Mesendoderm (in vitro differentiated cells): ENCODE data around the gene TEPSIN.

Experiments used
- DNase-seq: peaks from one replicate; pipeline ENCODE4 v3.0.0; 2013
- H2AK5ac ChIP-seq: 2 replicates; pipeline ENCODE4 v1.6.1; 2013; ENCODE audit warnings: low read length, inconsistent platforms
- H2BK120ac ChIP-seq: 2 replicates; pipeline ENCODE4 v1.6.1; 2013; ENCODE audit warnings: low read depth, mild to moderate bottlenecking, low read length, moderate library complexity, mixed read lengths
- H2BK15ac ChIP-seq: replicated peaks from 2 replicates; pipeline ENCODE4 v1.6.1; 2013; ENCODE audit warnings: low read depth, mild to moderate bottlenecking, moderate library complexity
- H2BK5ac ChIP-seq: 2 replicates; pipeline ENCODE4 v1.6.1; 2013; ENCODE audit warnings: low read length, inconsistent platforms
- H3K18ac ChIP-seq: 2 replicates; pipeline ENCODE4 v1.6.1; 2013; ENCODE audit warnings: mild to moderate bottlenecking, low read length, mixed read lengths
- H3K23ac ChIP-seq: one replicate; pipeline ENCODE4 v1.6.1; 2013; ENCODE audit warnings: low read length
- H3K27ac ChIP-seq: 2 replicates; pipeline ENCODE4 v1.5.1; 2013; ENCODE audit warnings: low read depth, mild to moderate bottlenecking, inconsistent platforms, low read length, moderate library complexity
- H3K27me3 ChIP-seq: 2 replicates; pipeline ENCODE4 v1.6.1; 2013; ENCODE audit warnings: low read length, control low read depth, mild to moderate bottlenecking, inconsistent platforms; ENCODE audit not compliant: insufficient read depth, poor library complexity
- H3K36me3 ChIP-seq: 2 replicates; pipeline ENCODE4 v1.6.1; 2013; ENCODE audit warnings: low read length, inconsistent platforms; ENCODE audit not compliant: control insufficient read depth, insufficient read depth
- H3K4ac ChIP-seq: one replicate; pipeline ENCODE4 v1.6.1; 2013; ENCODE audit warnings: low read depth, mild to moderate bottlenecking, low read length, moderate library complexity
- H3K4me1 ChIP-seq: 2 replicates; pipeline ENCODE4 v1.6.1; 2013; ENCODE audit warnings: low read depth, low read length, inconsistent platforms; ENCODE audit not compliant: control insufficient read depth
- H3K4me2 ChIP-seq: 2 replicates; pipeline ENCODE4 v1.6.1; 2013; ENCODE audit warnings: low read length
- H3K4me3 ChIP-seq: 2 replicates; pipeline ENCODE4 v1.5.1; 2013; ENCODE audit warnings: mild to moderate bottlenecking, low read length
- H3K56ac ChIP-seq: one replicate; pipeline ENCODE4 v1.6.1; 2013; ENCODE audit warnings: low read length
- H3K79me1 ChIP-seq: 2 replicates; pipeline ENCODE4 v1.6.1; 2013; ENCODE audit warnings: low read length, inconsistent platforms
- H3K79me2 ChIP-seq: 2 replicates; pipeline ENCODE4 v1.6.1; 2013; ENCODE audit warnings: mild to moderate bottlenecking, low read length; ENCODE audit not compliant: control insufficient read depth, insufficient read depth
- H3K9ac ChIP-seq: 2 replicates; pipeline ENCODE4 v1.6.1; 2013; ENCODE audit warnings: low read length, inconsistent platforms
- H4K5ac ChIP-seq: one replicate; pipeline ENCODE4 v1.6.1; 2013; ENCODE audit warnings: low read length
- H4K8ac ChIP-seq: one replicate; pipeline ENCODE4 v1.6.1; 2013; ENCODE audit warnings: low read depth, mild to moderate bottlenecking, control low read depth, low read length, moderate library complexity
- WGBS: extraction: QIAGEN DNeasy Blood & Tissue Kit; methylation state at CpG from one replicate; pipeline ENCODE4 v1.1.7; 2013; ENCODE audit warnings: low lambda C conversion rate, missing lambda C conversion rate; ENCODE audit not compliant: insufficient coverage; ENCODE audit errors: extremely low coverage; 5-methylcytosine and 5-hydroxymethylcytosine counted together

Gene TEPSIN

GRCh38 chr17:81234940-81235821, 3.7 kb downstream of the TEPSIN start:
- H3K4me3 ChIP-seq = no peak overlapping the region
- H3K56ac ChIP-seq = no peak overlapping the region
- no peak overlapping the region for H2BK15ac ChIP-seq
- no peak overlapping the region for H4K8ac ChIP-seq
- H3K79me2 ChIP-seq = peaks cover 9% of the 10 kb centered on the region
- no peak overlapping the region for H2BK120ac ChIP-seq
- H3K4ac ChIP-seq = no peak overlapping the region
- peaks cover 8% of the 10 kb centered on the region for H3K79me1 ChIP-seq
- H4K5ac ChIP-seq = no peak overlapping the region
- no peak overlapping the region for H3K4me2 ChIP-seq
- no peak for DNase-seq
- WGBS = no CpG with 5 or more reads among the region's 26 CpGs
- no peak overlapping the region for H3K23ac ChIP-seq
- H3K36me3 ChIP-seq = peaks cover 1% of the 10 kb centered on the region
- H2AK5ac ChIP-seq = no peak overlapping the region
- no peak overlapping the region for H3K9ac ChIP-seq
- H3K4me1 ChIP-seq = peaks cover 3% of the 10 kb centered on the region
- no peak overlapping the region for H3K18ac ChIP-seq
- no peak overlapping the region for H3K27ac ChIP-seq
- no peaks in the 10 kb centered on the region for H3K27me3 ChIP-seq
- no peak overlapping the region for H2BK5ac ChIP-seq

- Histone ChIP-seq H3K27me3 (no peaks in the 10 kb centered on the region), H2BK5ac (no peak overlapping the region), H3K27ac (no peak overlapping the region), H3K79me1 (peaks cover 2% of the 10 kb centered on the region), H3K36me3 (peaks cover 3% of the 10 kb centered on the region), H4K5ac (no peak overlapping the region), H3K4ac (no peak overlapping the region), H3K4me3 (no peak overlapping the region), H3K56ac (no peak overlapping the region), H3K4me1 (peaks cover 2% of the 10 kb centered on the region), H3K79me2 (peaks cover 2% of the 10 kb centered on the region), H4K8ac (no peak overlapping the region), H2BK15ac (no peak overlapping the region), H3K23ac (no peak overlapping the region), H2AK5ac (no peak overlapping the region), H3K4me2 (no peak overlapping the region), H3K9ac (no peak overlapping the region), H3K18ac (no peak overlapping the region), H2BK120ac (no peak overlapping the region)
- DNase-seq = no peak
- no CpG with 5 or more reads among the region's 13 CpGs for WGBS
These were observed 4.4 kb downstream of the TEPSIN start for GRCh38 chr17:81234506-81234855.

DNA sequence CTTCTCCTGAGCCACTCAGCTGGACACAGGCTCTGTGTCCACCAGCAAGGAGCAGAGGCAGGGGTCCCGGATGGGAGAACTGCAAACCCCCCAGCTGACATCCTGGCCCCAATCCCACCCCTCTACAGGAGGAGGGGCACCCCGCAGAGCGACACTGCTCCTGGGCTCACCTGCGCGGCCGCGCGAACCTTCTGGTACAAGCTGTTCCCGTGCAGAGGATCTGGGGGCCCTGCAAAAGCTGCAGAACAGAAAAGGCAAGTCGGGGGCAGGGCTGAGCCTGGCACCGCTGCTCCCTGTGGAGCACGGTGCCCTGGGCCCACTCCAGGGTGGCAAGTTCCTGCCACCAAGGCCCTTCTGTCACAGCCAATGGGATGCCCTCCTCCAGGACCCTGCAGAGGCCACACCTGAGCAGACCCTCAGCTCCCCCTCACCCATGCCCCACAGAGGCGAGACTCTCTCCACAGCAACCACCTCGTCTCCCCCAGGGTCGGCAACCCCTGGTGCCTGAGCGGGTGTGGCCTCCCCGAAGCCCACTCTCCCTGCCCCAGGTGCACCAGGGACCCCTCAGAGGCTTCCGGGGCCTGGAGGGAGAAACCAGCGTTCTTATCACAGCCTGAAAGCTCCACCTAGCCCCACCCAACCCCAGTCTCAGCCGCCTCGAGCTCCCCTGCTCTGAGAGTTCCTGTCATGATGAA, 4.9 kb downstream of the TEPSIN start:
- H3K23ac ChIP-seq = no peak overlapping the region
- no peak overlapping the region for H3K4me3 ChIP-seq
- DNase-seq = no peak
- H2BK120ac ChIP-seq = no peak overlapping the region
- no peak overlapping the region for H2AK5ac ChIP-seq
- peaks cover 2% of the 10 kb centered on the region for H3K79me1 ChIP-seq
- no peak overlapping the region for H3K56ac ChIP-seq
- H4K5ac ChIP-seq = no peak overlapping the region
- no peak overlapping the region for H3K4me2 ChIP-seq
- H3K27me3 ChIP-seq = no peaks in the 10 kb centered on the region
- H3K18ac ChIP-seq = no peak overlapping the region
- H3K4me1 ChIP-seq = peaks cover 2% of the 10 kb centered on the region
- no peak overlapping the region for H3K27ac ChIP-seq
- no peak overlapping the region for H3K4ac ChIP-seq
- no peak overlapping the region for H2BK5ac ChIP-seq
- WGBS = no CpG with 5 or more reads among the region's 21 CpGs
- H4K8ac ChIP-seq = no peak overlapping the region
- peaks cover 3% of the 10 kb centered on the region for H3K36me3 ChIP-seq
- no peak overlapping the region for H3K9ac ChIP-seq
- H2BK15ac ChIP-seq = no peak overlapping the region
- peaks cover 2% of the 10 kb centered on the region for H3K79me2 ChIP-seq

DNA sequence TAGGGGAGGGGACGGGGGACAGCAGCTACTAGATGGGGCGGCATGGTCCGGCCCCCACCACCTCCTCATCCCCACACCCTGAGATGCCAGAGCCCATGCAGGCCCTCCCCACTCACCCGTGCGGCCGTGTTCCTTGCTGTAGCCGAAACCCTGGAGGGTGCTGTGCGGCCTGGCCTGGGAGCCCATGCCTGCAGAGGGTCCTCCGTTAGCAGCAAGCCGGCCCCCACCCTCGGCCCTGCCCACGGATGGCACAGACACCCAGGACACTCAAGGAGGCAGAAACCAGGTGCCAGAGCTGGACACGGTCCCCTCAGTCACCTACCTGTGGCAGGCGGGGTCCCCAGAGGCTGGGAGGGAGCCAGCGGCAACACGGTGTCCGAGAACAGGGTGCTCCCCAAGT, 5.5 kb downstream of the TEPSIN start:
- no peak overlapping the region for H3K4ac ChIP-seq
- no peak overlapping the region for H3K4me3 ChIP-seq
- no peak overlapping the region for H3K56ac ChIP-seq
- DNase-seq = no peak
- H3K4me2 ChIP-seq = no peak overlapping the region
- no peaks in the 10 kb centered on the region for H3K27me3 ChIP-seq
- H3K79me1 ChIP-seq = peaks cover 2% of the 10 kb centered on the region
- H4K5ac ChIP-seq = no peak overlapping the region
- no peak overlapping the region for H3K18ac ChIP-seq
- H2AK5ac ChIP-seq = no peak overlapping the region
- H3K23ac ChIP-seq = no peak overlapping the region
- H2BK15ac ChIP-seq = no peak overlapping the region
- no peak overlapping the region for H2BK5ac ChIP-seq
- no CpG with 5 or more reads among the region's 17 CpGs for WGBS
- H4K8ac ChIP-seq = no peak overlapping the region
- H3K9ac ChIP-seq = no peak overlapping the region
- peaks cover 2% of the 10 kb centered on the region for H3K4me1 ChIP-seq
- H3K36me3 ChIP-seq = peaks cover 3% of the 10 kb centered on the region
- H3K27ac ChIP-seq = no peak overlapping the region
- H2BK120ac ChIP-seq = no peak overlapping the region
- peaks cover 2% of the 10 kb centered on the region for H3K79me2 ChIP-seq

- no peak overlapping the region for H3K23ac ChIP-seq
- no peak overlapping the region for H4K8ac ChIP-seq
- no peak overlapping the region for H3K4ac ChIP-seq
- H2BK5ac ChIP-seq = no peak overlapping the region
- DNase-seq = no peak
- H3K4me2 ChIP-seq = no peak overlapping the region
- H3K27me3 ChIP-seq = no peaks in the 10 kb centered on the region
- H3K18ac ChIP-seq = no peak overlapping the region
- no peak overlapping the region for H2BK120ac ChIP-seq
- H3K79me1 ChIP-seq = no peaks in the 10 kb centered on the region
- no peak overlapping the region for H2AK5ac ChIP-seq
- WGBS = no CpG with 5 or more reads among the region's 19 CpGs
- no peak overlapping the region for H4K5ac ChIP-seq
- no peak overlapping the region for H2BK15ac ChIP-seq
- no peak overlapping the region for H3K27ac ChIP-seq
- H3K56ac ChIP-seq = no peak overlapping the region
- no peaks in the 10 kb centered on the region for H3K79me2 ChIP-seq
- H3K36me3 ChIP-seq = peaks cover 3% of the 10 kb centered on the region
- H3K4me3 ChIP-seq = no peak overlapping the region
- H3K9ac ChIP-seq = no peak overlapping the region
- no peaks in the 10 kb centered on the region for H3K4me1 ChIP-seq
These were observed 6.1 kb downstream of the TEPSIN start for GRCh38 chr17:81232616-81233241.
